H54 (cell line): ENCODE data around the gene NDUFB10.

ENCODE experiments used
- DNase-seq: peaks from one replicate; pipeline ENCODE4 v3.0.0; 2011; ENCODE audit warnings: low spot score, mixed read lengths; ENCODE audit not compliant: insufficient read length
- FAIRE-seq: peaks from 3 replicates; lab custom pipeline; 2011; peaks lifted over from hg19 to GRCh38; lab: Jason Lieb, UNC
- POLR2A ChIP-seq: IDR thresholded peaks from 2 replicates; pipeline ENCODE4 v1.6.1; 2011; ENCODE audit warnings: low read depth, mild to moderate bottlenecking, low read length

Gene NDUFB10

GRCh38 chr16:2008009-2008526 lies 48.7 kb downstream of the NDUFB10 start:
- TF ChIP-seq POLR2A: no peak
- no peak for DNase-seq
- no peak for FAIRE-seq

DNA sequence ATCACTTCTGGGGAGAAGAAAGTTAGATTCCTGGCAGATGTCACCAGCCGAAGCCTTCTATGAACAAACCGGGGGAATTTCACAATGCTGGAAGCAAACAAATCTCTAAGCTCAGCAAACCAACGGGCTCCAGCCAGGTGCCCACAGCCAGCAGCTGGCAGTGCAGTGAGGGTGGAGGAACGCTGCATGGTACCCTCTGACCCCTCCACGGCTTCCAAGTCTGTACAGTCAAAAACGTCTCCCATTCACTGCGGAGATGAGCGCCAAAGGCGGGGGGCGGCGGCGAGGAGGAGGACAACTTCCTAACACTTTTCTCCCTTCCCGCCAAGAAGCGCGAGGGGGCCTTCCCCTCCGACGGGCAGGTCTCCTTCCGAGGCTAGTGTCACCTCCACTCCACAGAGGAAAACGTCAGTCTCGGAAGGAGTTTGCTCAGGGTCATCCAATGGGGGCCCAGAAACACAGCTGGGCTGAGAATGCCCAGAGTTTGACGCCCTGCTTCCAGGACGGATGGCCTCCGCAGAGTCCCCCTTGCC lies 49.4 kb downstream of the NDUFB10 start:
- DNase-seq (no peak), FAIRE-seq (no peak)
- no peak for TF ChIP-seq POLR2A

DNA sequence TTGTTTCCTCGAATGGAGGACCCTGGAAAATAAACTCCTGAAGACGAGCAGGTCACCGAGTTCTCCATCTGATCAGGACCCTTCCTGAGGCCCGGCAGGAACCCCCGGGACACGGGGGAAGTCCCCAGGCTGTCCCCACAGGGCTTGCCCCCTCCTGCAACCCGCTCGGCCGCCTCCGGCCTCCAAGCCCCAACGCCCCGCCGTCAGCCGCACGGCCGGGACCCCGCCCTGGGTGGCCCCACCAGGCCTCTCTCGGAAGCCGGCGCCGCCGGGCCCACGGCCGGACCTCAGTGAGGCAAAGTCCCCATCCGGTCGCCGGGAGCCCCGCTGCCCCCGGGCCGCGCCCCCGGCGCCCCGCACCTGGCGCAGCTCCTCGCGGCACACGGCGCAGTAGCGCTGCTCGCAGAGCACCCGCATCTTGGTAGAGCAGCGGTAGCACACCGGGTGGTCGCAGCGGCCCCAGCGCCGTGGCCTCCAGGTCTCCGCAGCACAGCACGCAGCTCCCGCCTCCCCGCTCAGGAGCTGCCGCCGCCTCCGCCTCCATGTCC lies 49.9 kb downstream of the NDUFB10 start:
- FAIRE-seq (no peak), DNase-seq (no peak)
- no peak for TF ChIP-seq POLR2A

- FAIRE-seq: no peak
- TF ChIP-seq POLR2A: peak; percentile 83
- peak; percentile 89 for DNase-seq
Measured at GRCh38 chr16:2009791-2010510, 50.6 kb downstream of the NDUFB10 start, which contains the start of gene ZNF598. TSS of gene ZNF598 (minus strand) at chr16:2009821.
